Astrocyte (in vitro differentiated cells and primary cell): ENCODE measurements around the gene KRTAP5-8. TPM values are rescaled to one million over a fixed set of nuclear protein-coding genes. Genes with fewer than 3 reads are reported as not detected.
"Not testable (repeated sequence)": the region's sequence is repeated elsewhere in the genome, so short reads cannot be mapped to it uniquely, and the experiment has no call there.

Experiments
- DNase-seq: peaks from one replicate; pipeline ENCODE4 v3.0.0-alpha.2; 2010; ENCODE audit warnings: low read depth
- FAIRE-seq: peaks from 2 replicates; lab custom pipeline; 2011; peaks lifted over from hg19 to GRCh38; lab: Jason Lieb, UNC
- H2AFZ ChIP-seq: 2 replicates; pipeline ENCODE4 v1.6.0; 2012; ENCODE audit warnings: low read depth, low read length, inconsistent platforms
- H3K27ac ChIP-seq: 2 replicates; pipeline ENCODE4 v1.5.1; 2011; ENCODE audit warnings: low read depth, low read length, inconsistent platforms
- H3K27me3 ChIP-seq: 2 replicates; pipeline ENCODE4 v1.6.0; 2011; ENCODE audit warnings: low read length, inconsistent platforms; ENCODE audit not compliant: insufficient read depth
- H3K36me3 ChIP-seq: 2 replicates; pipeline ENCODE4 v1.5.1; 2011; ENCODE audit warnings: low read length, inconsistent platforms; ENCODE audit not compliant: insufficient read depth
- H3K4me1 ChIP-seq: 2 replicates; pipeline ENCODE4 v1.5.1; 2011; ENCODE audit warnings: low read length, inconsistent platforms; ENCODE audit not compliant: insufficient read depth
- H3K4me2 ChIP-seq: 2 replicates; pipeline ENCODE4 v1.6.0; 2012; ENCODE audit warnings: low read length, inconsistent platforms
- H3K4me3 ChIP-seq: 2 replicates; pipeline ENCODE4 v1.5.1; 2011; ENCODE audit warnings: low read depth, mild to moderate bottlenecking, low read length, inconsistent platforms; ENCODE audit not compliant: insufficient read depth
- H3K79me2 ChIP-seq: 2 replicates; pipeline ENCODE4 v1.6.0; 2012; ENCODE audit warnings: mild to moderate bottlenecking, low read length, inconsistent platforms; ENCODE audit not compliant: insufficient read depth
- H3K9ac ChIP-seq: 2 replicates; pipeline ENCODE4 v1.6.0; 2012; ENCODE audit warnings: mild to moderate bottlenecking, low read length, inconsistent platforms
- H3K9me3 ChIP-seq: 2 replicates; pipeline ENCODE4 v1.5.1; 2012; ENCODE audit warnings: low read depth, mild to moderate bottlenecking, low read length, inconsistent platforms; ENCODE audit not compliant: insufficient read depth
- H4K20me1 ChIP-seq: 2 replicates; pipeline ENCODE4 v1.6.0; 2012; ENCODE audit warnings: low read length, inconsistent platforms; ENCODE audit not compliant: insufficient read depth
- H3K27ac Mint-ChIP-seq: one replicate; pipeline ENCODE4 v1.8.0; 2021; ENCODE audit warnings: mild to moderate bottlenecking, mixed read lengths; ENCODE audit not compliant: unreplicated experiment
- H3K27me3 Mint-ChIP-seq: one replicate; pipeline ENCODE4 v1.8.0; 2021; ENCODE audit warnings: low read depth, mixed read lengths; ENCODE audit not compliant: unreplicated experiment
- H3K36me3 Mint-ChIP-seq: one replicate; pipeline ENCODE4 v1.8.0; 2021; ENCODE audit warnings: low read depth, mixed read lengths; ENCODE audit not compliant: unreplicated experiment
- H3K4me1 Mint-ChIP-seq: one replicate; pipeline ENCODE4 v1.8.0; 2021; ENCODE audit warnings: low read depth, mixed read lengths; ENCODE audit not compliant: unreplicated experiment
- H3K4me3 Mint-ChIP-seq: one replicate; pipeline ENCODE4 v1.8.0; 2021; ENCODE audit warnings: mild to moderate bottlenecking, moderate library complexity, mixed read lengths; ENCODE audit not compliant: unreplicated experiment
- H3K9me3 Mint-ChIP-seq: one replicate; pipeline ENCODE4 v1.8.0; 2021; ENCODE audit warnings: mild to moderate bottlenecking, mixed read lengths; ENCODE audit not compliant: unreplicated experiment
- CTCF ChIP-seq: IDR thresholded peaks from 2 replicates; pipeline ENCODE4 v1.5.1; 2011; ENCODE audit warnings: low read depth, mild to moderate bottlenecking, inconsistent platforms, low read length, moderate library complexity; ENCODE audit not compliant: insufficient read depth
- EZH2 ChIP-seq: IDR thresholded peaks from 2 replicates; pipeline ENCODE4 v1.6.1; 2012; ENCODE audit warnings: mild to moderate bottlenecking, low read length, inconsistent platforms; ENCODE audit not compliant: insufficient read depth
- total RNA-seq: library from RNA; stranded (reverse); gene quantifications from 2 replicates; pipeline ENCODE4 v1.2.1, GENCODE V29; 2021

Gene KRTAP5-8
- total RNA-seq, 1 donor from 2014 or later: not detected

- peaks cover 3% of the 10 kb centered on the region for H3K9me3 Mint-ChIP-seq
- H3K36me3 ChIP-seq: no peaks in the 10 kb centered on the region
- H3K36me3 Mint-ChIP-seq: no peaks in the 10 kb centered on the region
- DNase-seq (no peak), FAIRE-seq (no peak)
- TF ChIP-seq CTCF (no peak), EZH2 (no peak)
- peaks cover 29% of the 10 kb centered on the region for H3K27me3 Mint-ChIP-seq
- H3K9ac ChIP-seq: no peak overlapping the region
- H4K20me1 ChIP-seq: no peaks in the 10 kb centered on the region
- no peaks in the 10 kb centered on the region for H3K27me3 ChIP-seq
- no peaks in the 10 kb centered on the region for H3K4me1 ChIP-seq
- no peaks in the 10 kb centered on the region for H3K9me3 ChIP-seq
- no peak overlapping the region for H3K27ac Mint-ChIP-seq
- no peaks in the 10 kb centered on the region for H3K79me2 ChIP-seq
- H2AFZ ChIP-seq: no peak overlapping the region
- H3K4me3 ChIP-seq: no peak overlapping the region
- H3K27ac ChIP-seq: no peak overlapping the region
- H3K4me3 Mint-ChIP-seq: no peak overlapping the region
- no peak overlapping the region for H3K4me2 ChIP-seq
- H3K4me1 Mint-ChIP-seq: peaks cover 11% of the 10 kb centered on the region
These were observed 39.7 kb downstream of the KRTAP5-8 start for GRCh38 chr11:71577469-71578004.

- not testable (repeated sequence) for H3K4me2 ChIP-seq, FAIRE-seq, H3K4me3 Mint-ChIP-seq
These were observed 41.7 kb downstream of the KRTAP5-8 start for GRCh38 chr11:71579513-71579912.

GRCh38 chr11:71580057-71581003 is 42.5 kb downstream of the KRTAP5-8 start:
- no peaks in the 10 kb centered on the region for H4K20me1 ChIP-seq
- peaks cover 3% of the 10 kb centered on the region for H3K9me3 Mint-ChIP-seq
- H3K4me3 Mint-ChIP-seq: no peak overlapping the region
- H3K9me3 ChIP-seq: no peaks in the 10 kb centered on the region
- H3K4me1 Mint-ChIP-seq: peaks cover 11% of the 10 kb centered on the region
- peaks cover 25% of the 10 kb centered on the region for H3K27me3 Mint-ChIP-seq
- peak; percentile 51 for DNase-seq
- peak overlapping the region; percentile 10 for H3K4me2 ChIP-seq
- no peaks in the 10 kb centered on the region for H3K4me1 ChIP-seq
- no peak overlapping the region for H3K27ac ChIP-seq
- no peak overlapping the region for H3K27ac Mint-ChIP-seq
- H2AFZ ChIP-seq: no peak overlapping the region
- FAIRE-seq: no peak
- H3K9ac ChIP-seq: no peak overlapping the region
- no peak overlapping the region for H3K4me3 ChIP-seq
- TF ChIP-seq CTCF: peak; percentile 88
- no peak for TF ChIP-seq EZH2
- H3K36me3 ChIP-seq: no peaks in the 10 kb centered on the region
- no peaks in the 10 kb centered on the region for H3K36me3 Mint-ChIP-seq
- H3K79me2 ChIP-seq: no peaks in the 10 kb centered on the region
- no peaks in the 10 kb centered on the region for H3K27me3 ChIP-seq

More at GRCh38 chr11:71579513-71579912, 41.7 kb downstream of the KRTAP5-8 start:
- H3K36me3 ChIP-seq, H3K36me3 Mint-ChIP-seq, H3K9ac ChIP-seq, H3K79me2 ChIP-seq, H3K9me3 Mint-ChIP-seq, H3K27ac Mint-ChIP-seq, H3K27ac ChIP-seq, DNase-seq, H3K9me3 ChIP-seq, H3K4me3 ChIP-seq, H4K20me1 ChIP-seq, H2AFZ ChIP-seq, H3K27me3 ChIP-seq, H3K4me1 ChIP-seq: not testable (repeated sequence)
- Mint-ChIP-seq H3K27me3 (peaks cover 26% of the 10 kb centered on the region), H3K4me1 (peaks cover 11% of the 10 kb centered on the region)
